MM.1S (cell line): Measurements from ENCODE around the gene MRPL41.

Source experiments
- CTCF ChIP-seq: fragments of 300-600 bp; sonication (generic); IDR thresholded peaks from 2 replicates; pipeline ENCODE4 v1.5.1; 2016; ENCODE audit warnings: antibody characterized with exemption, low read length, mixed read lengths
- EZH2 ChIP-seq: fragments of 300-600 bp; sonication (generic); optimal IDR thresholded peaks from 2 replicates; pipeline ENCODE3; 2017; ENCODE audit warnings: low read depth, mild to moderate bottlenecking, antibody characterized with exemption, low read length, mixed read lengths
- EZH2phosphoT487 ChIP-seq: fragments of 300-600 bp; sonication (generic); IDR thresholded peaks from 2 replicates; pipeline ENCODE4 v1.6.1; 2018; ENCODE audit warnings: antibody characterized with exemption, low read length

- TF ChIP-seq CTCF (no peak), EZH2 (no peak), EZH2phosphoT487 (no peak)
Observed at GRCh38 chr9:137555179-137555578, 3.5 kb downstream of the MRPL41 start.
